Measurements from ENCODE around the gene ZMAT2. TPM values are rescaled to one million over a fixed set of nuclear protein-coding genes. Genes with fewer than 3 reads are reported as not detected.
"Not testable (repeated sequence)": the region's sequence is repeated elsewhere in the genome, so short reads cannot be mapped to it uniquely, and the experiment has no call there.

Gene ZMAT2
- 10 to 100 TPM; 64.8 to 67.2 TPM for total RNA-seq

DNA sequence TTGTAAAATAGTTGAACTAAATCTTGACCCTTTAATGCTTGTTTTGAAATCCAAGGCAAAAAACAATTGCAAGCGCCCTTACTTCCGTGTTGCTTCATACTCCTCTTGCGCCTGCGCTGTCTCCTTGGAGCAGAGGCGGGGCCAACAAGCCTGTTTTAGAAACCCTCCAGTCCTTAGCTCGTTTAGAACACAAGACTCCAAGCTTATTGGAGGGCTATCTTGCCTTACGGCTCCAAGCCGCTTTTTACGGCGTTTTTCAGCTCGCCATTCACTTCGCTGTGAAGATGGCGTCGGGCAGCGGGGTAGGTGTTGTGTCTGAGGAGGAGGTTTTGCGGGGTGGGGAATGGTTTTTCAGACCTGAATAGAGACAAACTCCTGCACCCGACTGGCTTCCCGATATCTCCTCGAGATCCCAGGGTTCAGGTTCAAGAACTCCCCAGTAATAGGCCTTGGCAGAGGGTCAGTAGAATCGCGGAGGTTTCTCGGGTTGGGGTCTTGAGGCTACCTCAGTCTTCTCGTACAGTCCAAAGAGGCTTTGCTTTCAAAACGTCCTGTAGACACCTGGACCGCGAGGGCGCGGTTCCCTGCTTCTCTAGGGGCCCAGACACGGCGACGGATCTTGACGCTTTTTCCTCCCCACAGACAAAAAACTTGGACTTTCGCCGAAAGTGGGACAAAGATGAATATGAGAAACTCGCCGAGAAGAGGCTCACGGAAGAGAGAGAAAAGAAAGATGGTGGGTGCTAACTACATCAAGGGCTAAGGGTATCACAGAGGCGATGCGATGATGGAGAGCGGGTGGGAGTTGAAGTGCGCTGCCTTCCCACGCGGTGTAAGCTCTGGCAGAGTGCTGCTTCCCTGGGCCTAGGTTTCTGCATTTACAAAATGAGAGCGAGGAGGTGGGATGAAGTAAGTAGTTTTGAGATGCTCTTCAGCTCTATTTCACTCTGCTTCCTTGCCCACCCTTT lies at the start of gene ZMAT2:
Gene ZMAT2 (plus strand): TSS at position 271 of the 968 bp plus-strand sequence. CDS start 14 bp downstream, at position 285.
- peak; percentile 89 for DNase-seq
- H3K4me1 Mint-ChIP-seq = peaks cover 26% of the 10 kb centered on the region
- no peaks in the 10 kb centered on the region for H3K27me3 Mint-ChIP-seq
- peak within 1 kb of the TSS; percentile 91 for H3K27ac Mint-ChIP-seq
- H3K4me3 Mint-ChIP-seq = peak within 1 kb of the TSS; percentile 96
- H3K9me3 Mint-ChIP-seq = no peaks in the 10 kb centered on the region
- H3K36me3 Mint-ChIP-seq = peaks cover 52% of the 10 kb centered on the region

DNA sequence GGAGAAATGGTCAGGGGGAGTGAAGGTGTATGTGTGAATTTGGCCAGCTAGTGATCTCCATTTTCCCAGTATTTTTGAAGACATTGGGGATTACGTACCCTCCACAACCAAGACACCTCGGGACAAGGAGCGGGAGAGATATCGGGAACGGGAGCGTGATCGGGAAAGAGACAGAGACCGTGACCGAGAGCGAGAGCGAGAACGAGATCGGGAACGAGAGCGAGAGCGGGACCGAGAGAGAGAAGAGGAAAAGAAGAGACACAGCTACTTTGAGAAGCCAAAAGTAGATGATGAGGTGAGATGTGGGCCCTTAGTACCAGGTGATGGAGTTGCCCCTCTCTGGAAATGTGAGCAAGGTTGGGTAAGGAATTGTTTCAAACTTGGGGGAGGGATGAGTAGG lies 41.4 kb upstream of the ZMAT2 start:
- H3K36me3 Mint-ChIP-seq = peaks cover 33% of the 10 kb centered on the region
- no peaks in the 10 kb centered on the region for H3K9me3 Mint-ChIP-seq
- DNase-seq = no peak
- no peak overlapping the region for H3K4me3 Mint-ChIP-seq
- H3K4me1 Mint-ChIP-seq = peaks cover 6% of the 10 kb centered on the region
- no peaks in the 10 kb centered on the region for H3K27me3 Mint-ChIP-seq
- no peak overlapping the region for H3K27ac Mint-ChIP-seq

DNA sequence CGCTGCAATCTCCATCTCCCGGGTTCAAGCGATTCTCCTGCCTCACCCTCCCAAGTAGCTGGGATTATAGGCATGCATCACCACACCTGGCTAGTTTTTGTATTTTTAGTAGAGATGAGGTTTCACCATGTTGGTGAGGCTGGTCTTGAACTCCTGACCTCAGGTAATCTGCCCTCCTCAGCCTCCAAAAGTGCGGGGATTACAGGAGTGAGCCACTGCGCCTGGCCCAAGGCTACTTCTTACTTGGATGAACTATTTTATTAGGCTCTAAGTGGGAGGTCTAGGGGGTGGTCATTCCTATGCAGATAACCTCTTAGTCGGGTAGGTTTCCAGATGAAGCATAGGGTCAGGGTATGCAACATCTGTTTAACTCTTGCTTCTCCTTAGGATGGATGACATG lies 39.9 kb upstream of the ZMAT2 start:
- not testable (repeated sequence) for H3K27me3 Mint-ChIP-seq, DNase-seq, H3K9me3 Mint-ChIP-seq, H3K4me1 Mint-ChIP-seq, H3K4me3 Mint-ChIP-seq, H3K27ac Mint-ChIP-seq
- H3K36me3 Mint-ChIP-seq = peaks cover 35% of the 10 kb centered on the region

DNA sequence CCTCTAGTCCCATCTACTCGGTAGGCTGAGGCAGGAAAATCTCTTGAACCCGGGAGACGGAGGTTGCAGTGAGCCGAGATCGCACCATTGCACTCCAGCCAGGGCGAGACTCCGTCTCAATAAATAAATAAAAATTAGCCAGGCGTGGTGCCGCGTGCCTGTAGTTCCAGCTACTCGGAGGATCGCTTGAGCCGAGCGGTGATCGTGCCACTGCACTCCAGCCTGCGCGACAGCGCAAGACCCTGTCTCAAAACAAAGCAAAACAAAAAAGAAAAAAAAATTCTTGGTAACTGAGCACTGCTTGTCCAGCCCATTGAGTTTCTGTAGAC lies 36.3 kb upstream of the ZMAT2 start:
- DNase-seq = no peak
- peaks cover 52% of the 10 kb centered on the region for H3K36me3 Mint-ChIP-seq
- H3K27ac Mint-ChIP-seq = peak overlapping the region; percentile 94
- no peaks in the 10 kb centered on the region for H3K9me3 Mint-ChIP-seq
- peak overlapping the region; percentile 98 for H3K4me3 Mint-ChIP-seq
- H3K27me3 Mint-ChIP-seq = no peaks in the 10 kb centered on the region
- H3K4me1 Mint-ChIP-seq = peaks cover 21% of the 10 kb centered on the region

DNA sequence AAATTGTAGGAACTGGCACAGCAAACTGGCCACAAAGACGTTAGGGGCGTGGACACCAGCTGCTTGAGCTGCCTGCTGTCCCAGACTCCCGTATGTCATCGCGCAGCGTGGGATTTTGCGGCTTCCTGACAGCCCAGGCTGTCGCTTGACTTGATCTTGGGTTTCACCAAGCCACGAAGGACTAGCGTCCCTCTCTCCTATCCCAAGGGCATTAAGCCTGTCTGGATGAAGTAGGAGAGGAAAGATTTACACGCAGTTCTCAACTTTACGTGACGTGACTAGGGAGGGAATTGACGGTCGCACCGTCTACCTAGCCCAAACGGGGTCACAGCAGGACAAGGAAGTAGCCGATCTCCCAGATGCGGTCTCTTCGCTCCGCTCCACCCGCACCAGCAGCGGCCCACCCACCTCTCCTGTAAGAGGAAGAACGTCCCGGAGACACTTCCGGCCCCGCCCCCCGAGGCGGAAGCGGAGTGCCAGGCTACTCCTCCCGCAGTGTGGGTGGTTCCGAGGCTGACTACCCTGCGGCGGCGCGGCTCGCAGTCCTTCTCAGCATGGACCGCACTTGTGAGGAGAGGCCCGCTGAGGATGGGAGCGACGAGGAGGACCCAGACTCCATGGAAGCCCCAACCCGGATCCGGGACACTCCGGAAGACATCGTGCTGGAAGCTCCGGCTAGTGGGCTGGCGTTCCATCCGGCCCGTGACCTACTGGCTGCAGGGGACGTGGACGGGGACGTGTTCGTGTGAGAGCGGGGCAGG lies 35.7 kb upstream of the ZMAT2 start, which contains the start of gene WDR55:
Gene WDR55 (plus strand): TSS at position 546 of the 761 bp plus-strand sequence. CDS start 9 bp downstream, at position 555.
- peaks cover 21% of the 10 kb centered on the region for H3K4me1 Mint-ChIP-seq
- no peaks in the 10 kb centered on the region for H3K9me3 Mint-ChIP-seq
- peaks cover 55% of the 10 kb centered on the region for H3K36me3 Mint-ChIP-seq
- H3K4me3 Mint-ChIP-seq = peak within 1 kb of the TSS; percentile 98
- H3K27me3 Mint-ChIP-seq = no peaks in the 10 kb centered on the region
- peak; percentile 98 for DNase-seq
- peak within 1 kb of the TSS; percentile 94 for H3K27ac Mint-ChIP-seq

GRCh38 chr5:140671035-140671434 lies 29.2 kb upstream of the ZMAT2 start:
- H3K9me3 Mint-ChIP-seq, H3K27me3 Mint-ChIP-seq, H3K4me3 Mint-ChIP-seq, H3K27ac Mint-ChIP-seq, DNase-seq: not testable (repeated sequence)
- Mint-ChIP-seq H3K36me3 (peaks cover 31% of the 10 kb centered on the region), H3K4me1 (peaks cover 12% of the 10 kb centered on the region)

GRCh38 chr5:140671472-140672125 lies 28.6 kb upstream of the ZMAT2 start:
- Mint-ChIP-seq H3K27me3 (no peaks in the 10 kb centered on the region), H3K36me3 (peaks cover 28% of the 10 kb centered on the region), H3K9me3 (no peaks in the 10 kb centered on the region), H3K4me3 (no peak overlapping the region), H3K4me1 (peaks cover 8% of the 10 kb centered on the region), H3K27ac (no peak overlapping the region)
- DNase-seq = no peak

DNA sequence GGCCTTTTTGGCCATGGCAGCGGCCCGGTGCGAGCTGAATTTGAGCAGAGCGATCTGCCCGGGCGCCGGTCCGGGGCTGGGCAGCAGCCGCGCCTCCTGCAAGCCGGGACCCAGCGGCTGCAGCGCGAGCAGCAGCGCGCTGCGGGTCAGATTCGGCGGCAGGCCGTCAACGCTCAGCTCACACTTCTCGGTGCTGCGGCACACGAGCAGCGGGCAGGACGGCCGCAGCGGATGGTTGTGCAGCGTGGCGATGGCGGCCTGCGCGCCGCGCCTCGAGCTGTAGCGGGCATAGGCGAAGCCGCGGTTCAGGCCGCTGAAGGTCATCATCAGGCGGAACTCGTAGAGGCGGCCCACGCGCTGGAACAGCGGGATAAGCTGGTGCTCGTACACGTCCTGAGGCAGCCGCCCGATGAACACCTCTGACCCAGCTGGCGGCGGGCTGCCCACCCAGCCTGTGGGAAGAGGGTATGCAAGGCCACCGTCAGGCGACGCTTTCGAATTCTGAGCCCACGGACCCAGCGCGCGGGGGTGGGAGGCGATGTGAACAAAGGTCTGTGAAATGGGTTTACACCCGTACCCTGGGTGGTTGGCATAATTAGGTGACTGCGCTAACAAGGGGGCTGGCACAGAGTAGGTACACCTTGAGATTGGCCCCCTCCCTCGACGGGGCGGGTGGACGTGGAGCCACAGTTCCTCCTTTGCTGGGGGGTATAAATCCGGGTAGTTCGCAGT lies 27.6 kb upstream of the ZMAT2 start:
- DNase-seq = peak; percentile 22
- no peak overlapping the region for H3K4me3 Mint-ChIP-seq
- H3K9me3 Mint-ChIP-seq = no peaks in the 10 kb centered on the region
- no peak overlapping the region for H3K27ac Mint-ChIP-seq
- H3K27me3 Mint-ChIP-seq = no peaks in the 10 kb centered on the region
- no peaks in the 10 kb centered on the region for H3K4me1 Mint-ChIP-seq
- H3K36me3 Mint-ChIP-seq = peaks cover 29% of the 10 kb centered on the region

- Mint-ChIP-seq H3K27ac (peak within 1 kb of the TSS; percentile 31), H3K9me3 (no peaks in the 10 kb centered on the region), H3K36me3 (peaks cover 29% of the 10 kb centered on the region), H3K4me1 (peaks cover 7% of the 10 kb centered on the region), H3K27me3 (no peaks in the 10 kb centered on the region), H3K4me3 (no peak within 1 kb of the TSS)
- no peak for DNase-seq
Observed at GRCh38 chr5:140673187-140673976, 26.9 kb upstream of the ZMAT2 start, which contains the start of gene DND1. DND1 (minus strand) TSS chr5:140673576; CDS start chr5:140673542, 34 bp downstream.

GRCh38 chr5:140674211-140674610 lies 26.0 kb upstream of the ZMAT2 start:
- Mint-ChIP-seq H3K27ac (no peak overlapping the region), H3K4me3 (no peak overlapping the region), H3K9me3 (no peaks in the 10 kb centered on the region), H3K4me1 (peaks cover 7% of the 10 kb centered on the region), H3K27me3 (no peaks in the 10 kb centered on the region), H3K36me3 (peaks cover 29% of the 10 kb centered on the region)
- DNase-seq = no peak

DNA sequence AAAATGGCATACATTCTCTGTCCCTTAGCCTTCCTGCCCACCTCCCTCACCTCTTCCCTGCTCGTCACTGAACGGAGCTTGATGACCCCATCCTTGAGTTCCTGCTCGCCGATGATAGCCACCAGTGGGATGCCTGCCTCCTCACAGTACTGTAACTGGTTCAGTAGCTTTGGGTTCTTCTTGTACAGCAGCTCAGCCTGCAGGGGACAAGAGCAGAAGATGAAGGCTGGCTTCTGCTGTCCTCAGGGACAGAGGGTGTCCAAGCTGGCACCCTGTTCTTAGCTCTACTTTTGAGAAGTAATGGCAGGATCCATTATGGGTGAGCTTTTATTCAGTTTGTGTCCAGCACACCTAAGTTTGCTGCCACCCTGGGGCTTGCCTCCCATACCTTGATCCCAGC lies 25.6 kb upstream of the ZMAT2 start:
- H3K9me3 Mint-ChIP-seq = no peaks in the 10 kb centered on the region
- peaks cover 25% of the 10 kb centered on the region for H3K36me3 Mint-ChIP-seq
- H3K27ac Mint-ChIP-seq = no peak overlapping the region
- no peak for DNase-seq
- no peaks in the 10 kb centered on the region for H3K27me3 Mint-ChIP-seq
- no peak overlapping the region for H3K4me3 Mint-ChIP-seq
- H3K4me1 Mint-ChIP-seq = peaks cover 7% of the 10 kb centered on the region

DNA sequence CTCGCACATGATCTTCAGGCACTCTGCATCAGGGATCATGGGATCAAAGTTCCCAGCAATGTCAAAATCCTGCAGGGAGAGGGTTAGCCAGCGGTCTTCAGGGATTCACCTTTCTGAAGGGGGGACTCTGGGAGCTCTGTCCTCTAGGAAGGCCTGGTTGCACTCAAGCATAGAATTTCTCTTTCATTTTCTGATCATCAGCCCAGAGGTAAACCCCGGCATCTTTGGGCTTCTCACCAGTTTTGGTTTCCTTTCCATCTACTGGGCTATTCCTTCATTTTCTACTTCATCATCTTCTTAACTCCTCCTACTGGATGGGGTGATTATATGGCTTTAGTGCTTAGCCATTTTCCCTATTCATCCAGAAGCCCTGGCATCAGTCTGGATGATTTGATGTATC lies 22.3 kb upstream of the ZMAT2 start:
- H3K4me1 Mint-ChIP-seq = peaks cover 7% of the 10 kb centered on the region
- no peak for DNase-seq
- H3K36me3 Mint-ChIP-seq = peaks cover 23% of the 10 kb centered on the region
- H3K27me3 Mint-ChIP-seq = no peaks in the 10 kb centered on the region
- H3K9me3 Mint-ChIP-seq = no peaks in the 10 kb centered on the region
- peak overlapping the region; percentile 25 for H3K27ac Mint-ChIP-seq
- no peak overlapping the region for H3K4me3 Mint-ChIP-seq

DNA sequence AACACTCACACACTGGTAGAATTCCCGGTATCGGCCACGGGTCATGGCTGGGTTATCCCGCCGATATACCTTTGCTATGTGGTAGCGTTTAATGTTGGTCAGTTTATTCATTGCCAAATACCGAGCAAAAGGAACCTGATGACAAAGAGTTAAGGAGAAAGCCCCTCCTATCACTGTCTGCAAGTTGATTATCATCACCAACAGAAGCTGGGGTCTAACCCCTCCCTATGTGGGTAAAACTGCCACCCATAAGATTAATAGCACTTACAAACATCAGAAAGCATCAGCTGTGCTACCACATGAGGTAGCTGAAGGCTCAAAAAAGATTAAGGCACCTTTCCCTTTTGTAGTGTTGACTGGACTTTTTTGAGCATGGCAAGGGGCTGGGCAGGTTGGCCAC lies 21.3 kb upstream of the ZMAT2 start:
- no peak for DNase-seq
- Mint-ChIP-seq H3K36me3 (peaks cover 26% of the 10 kb centered on the region), H3K9me3 (no peaks in the 10 kb centered on the region), H3K4me1 (peaks cover 7% of the 10 kb centered on the region), H3K27ac (no peak overlapping the region), H3K27me3 (no peaks in the 10 kb centered on the region), H3K4me3 (no peak overlapping the region)

Measured in activated naive CD8-positive, alpha-beta T cell treated with anti-CD3 and anti-CD28 coated beads for 36 hours (primary cell).